PC-3 (cell line): ENCODE data around the gene CCSER2. TPM values are rescaled to one million over a fixed set of nuclear protein-coding genes. Genes with fewer than 3 reads are reported as not detected.
"Not testable (repeated sequence)": the region's sequence is repeated elsewhere in the genome, so short reads cannot be mapped to it uniquely, and the experiment has no call there.

Experiments used
- ATAC-seq: fragments of 200-7000 bp; cut with Tn5 transposase; 2 replicates; pipeline ENCODE4 v1.9.1; 2020; ENCODE audit warnings: mild to moderate bottlenecking, moderate library complexity
- BruUV-seq: library from RNA; stranded (reverse); fragments of 400-500 nt; replicated peaks from 2 replicates; lab custom pipeline; 2021; lab: Mats Ljungman, UMichigan
- CTCF ChIA-PET: fragments of 300-600 bp; sonication (Branson Sonifier 250); formaldehyde crosslinking; loops from one replicate; lab custom pipeline; 2022; ENCODE audit warnings: antibody characterized with exemption; lab: Charles Lee
- POLR2A ChIA-PET: fragments of 300-600 bp; sonication (Branson Sonifier 250); formaldehyde crosslinking; loops from one replicate; lab custom pipeline; 2022; ENCODE audit warnings: antibody characterized with exemption; ENCODE audit not compliant: unreplicated experiment; lab: Charles Lee
- DNase-seq: peaks from one replicate; pipeline ENCODE4 v3.0.0-alpha.2; 2015
- H2AFZ ChIP-seq: fragments of 300-600 bp; sonication (generic); 2 replicates; pipeline ENCODE4 v1.6.0; 2016; ENCODE audit warnings: antibody characterized with exemption, low read length
- H3F3A ChIP-seq: fragments of 300-600 bp; sonication (generic); one replicate; pipeline ENCODE4 v1.6.0; 2017; ENCODE audit warnings: antibody characterized with exemption, low read length, control low read depth, mild to moderate bottlenecking; ENCODE audit not compliant: unreplicated experiment
- H3K27ac ChIP-seq: fragments of 300-600 bp; sonication (generic); 2 replicates; pipeline ENCODE4 v1.5.1; 2016; ENCODE audit warnings: mild to moderate bottlenecking, low read length
- H3K27me3 ChIP-seq: fragments of 300-600 bp; sonication (generic); 2 replicates; pipeline ENCODE4 v1.6.1; 2016; ENCODE audit warnings: low read length, mixed read lengths
- H3K36me3 ChIP-seq: fragments of 300-600 bp; sonication (generic); 2 replicates; pipeline ENCODE4 v1.6.1; 2016; ENCODE audit warnings: low read depth, mixed run types, low read length, mixed read lengths
- H3K4me1 ChIP-seq: fragments of 300-600 bp; sonication (generic); 2 replicates; pipeline ENCODE4 v1.5.1; 2016; ENCODE audit warnings: low read length; ENCODE audit not compliant: insufficient read depth
- H3K4me2 ChIP-seq: fragments of 300-600 bp; sonication (generic); 2 replicates; pipeline ENCODE4 v1.6.0; 2016; ENCODE audit warnings: low read length
- H3K4me3 ChIP-seq: fragments of 300-600 bp; sonication (generic); 2 replicates; pipeline ENCODE4 v1.5.1; 2016; ENCODE audit warnings: mild to moderate bottlenecking, low read length, mixed read lengths
- H3K79me2 ChIP-seq: fragments of 300-600 bp; sonication (generic); 2 replicates; pipeline ENCODE4 v1.6.1; 2017; ENCODE audit warnings: low read length, mixed read lengths
- H3K9ac ChIP-seq: fragments of 300-600 bp; sonication (generic); 2 replicates; pipeline ENCODE4 v1.6.0; 2016; ENCODE audit warnings: mild to moderate bottlenecking, low read length
- H3K9me2 ChIP-seq: fragments of 300-600 bp; sonication (generic); replicated peaks from 2 replicates; pipeline ENCODE4 v1.6.1; 2016; ENCODE audit warnings: mixed run types, low read length, mixed read lengths
- H3K9me3 ChIP-seq: fragments of 300-600 bp; sonication (generic); 2 replicates; pipeline ENCODE4 v1.6.1; 2016; ENCODE audit warnings: low read length, mixed read lengths
- H4K20me1 ChIP-seq: fragments of 300-600 bp; sonication (generic); 2 replicates; pipeline ENCODE4 v1.6.1; 2016; ENCODE audit warnings: low read length, mixed read lengths
- EZH2 ChIP-seq: fragments of 300-600 bp; sonication (generic); IDR thresholded peaks from one replicate; pipeline ENCODE4 v1.6.1; 2017; ENCODE audit warnings: antibody characterized with exemption, mild to moderate bottlenecking, low read length; ENCODE audit not compliant: unreplicated experiment
- EZH2phosphoT487 ChIP-seq: fragments of 300-600 bp; sonication (generic); IDR thresholded peaks from 2 replicates; pipeline ENCODE4 v1.6.1; 2018; ENCODE audit warnings: mild to moderate bottlenecking, antibody characterized with exemption, low read length, borderline replicate concordance
- intact Hi-C: fragments of 100-400 bp; cut with micrococcal nuclease; formaldehyde crosslinking; loops from 2 replicates; pipeline ENCODE4 v1.9.0; 2023
- total RNA-seq: library from RNA; depleted of rRNA; stranded (reverse); fragments of >200 nt; gene quantifications from 2 replicates; pipeline ENCODE4 v1.2.3, GENCODE V29; 2014
- TF ChIP-seq, protein P1 (sequence below): fragments of 300-600 bp; sonication (generic); conservative IDR thresholded peaks from 2 replicates; pipeline ENCODE4 v1.5.1; 2017; ENCODE audit warnings: antibody characterized with exemption, low read depth, mild to moderate bottlenecking, low read length

CCSER2 gene
- total RNA-seq, 1 experiment from 2014 or later, result 10.2 TPM

DNA sequence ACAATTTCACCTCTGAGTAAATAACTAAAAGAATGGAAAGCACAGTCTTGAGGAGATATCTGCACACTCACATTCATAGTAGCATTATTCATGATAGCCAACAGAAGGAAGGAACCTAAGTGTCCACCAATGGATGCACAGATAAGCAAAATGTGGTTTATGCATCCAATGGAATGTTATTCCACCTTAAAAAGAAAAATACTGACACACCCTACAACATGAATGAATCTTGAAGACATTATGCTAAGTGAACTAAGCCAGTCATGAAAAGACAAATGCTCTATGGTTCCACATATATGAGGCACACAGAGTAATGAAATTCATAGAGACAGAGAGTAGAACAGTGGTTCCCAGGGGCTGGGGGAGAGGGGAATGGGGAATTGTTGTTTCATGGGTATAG is 6.5 kb upstream of the CCSER2 start:
- Histone ChIP-seq H3K27me3 (no peaks in the 10 kb centered on the region), H4K20me1 (no peaks in the 10 kb centered on the region), H3K36me3 (no peaks in the 10 kb centered on the region), H3K9me2 (no peaks in the 10 kb centered on the region), H3K9ac (no peak overlapping the region), H3K27ac (no peak overlapping the region), H3K9me3 (no peaks in the 10 kb centered on the region), H3F3A (no peaks in the 10 kb centered on the region), H3K4me1 (no peaks in the 10 kb centered on the region), H3K4me2 (no peak overlapping the region), H3K79me2 (no peaks in the 10 kb centered on the region), H2AFZ (no peak overlapping the region), H3K4me3 (no peak overlapping the region)
- ATAC-seq (no peak), DNase-seq (no peak)
- intact Hi-C loops, result no loop called here
- ChIA-PET POLR2A (no interaction called here), CTCF (no interaction called here)
- TF ChIP-seq EZH2phosphoT487 (no peak), EZH2 (no peak)
- TF ChIP-seq, protein P1, sequence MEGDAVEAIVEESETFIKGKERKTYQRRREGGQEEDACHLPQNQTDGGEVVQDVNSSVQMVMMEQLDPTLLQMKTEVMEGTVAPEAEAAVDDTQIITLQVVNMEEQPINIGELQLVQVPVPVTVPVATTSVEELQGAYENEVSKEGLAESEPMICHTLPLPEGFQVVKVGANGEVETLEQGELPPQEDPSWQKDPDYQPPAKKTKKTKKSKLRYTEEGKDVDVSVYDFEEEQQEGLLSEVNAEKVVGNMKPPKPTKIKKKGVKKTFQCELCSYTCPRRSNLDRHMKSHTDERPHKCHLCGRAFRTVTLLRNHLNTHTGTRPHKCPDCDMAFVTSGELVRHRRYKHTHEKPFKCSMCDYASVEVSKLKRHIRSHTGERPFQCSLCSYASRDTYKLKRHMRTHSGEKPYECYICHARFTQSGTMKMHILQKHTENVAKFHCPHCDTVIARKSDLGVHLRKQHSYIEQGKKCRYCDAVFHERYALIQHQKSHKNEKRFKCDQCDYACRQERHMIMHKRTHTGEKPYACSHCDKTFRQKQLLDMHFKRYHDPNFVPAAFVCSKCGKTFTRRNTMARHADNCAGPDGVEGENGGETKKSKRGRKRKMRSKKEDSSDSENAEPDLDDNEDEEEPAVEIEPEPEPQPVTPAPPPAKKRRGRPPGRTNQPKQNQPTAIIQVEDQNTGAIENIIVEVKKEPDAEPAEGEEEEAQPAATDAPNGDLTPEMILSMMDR, result no peak
- no TSS peak for BruUV-seq

DNA sequence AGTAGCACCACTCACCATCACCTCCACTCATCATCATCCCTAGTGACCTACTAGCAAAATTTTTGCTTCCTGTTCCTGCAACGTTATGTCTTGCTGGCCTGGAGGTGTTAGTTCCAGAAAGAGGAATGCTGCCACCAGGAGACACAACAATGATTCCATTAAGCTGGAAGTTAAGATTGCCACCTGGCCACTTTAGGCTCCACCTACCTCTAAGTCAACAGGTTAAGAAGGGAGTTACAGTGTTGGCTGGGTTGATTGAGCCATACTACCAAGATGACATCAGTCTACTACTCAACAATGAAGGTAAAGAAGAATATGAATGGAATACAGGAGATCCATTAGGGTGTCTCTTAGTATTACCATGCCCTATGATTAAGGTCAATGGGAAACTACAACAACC is 4.8 kb upstream of the CCSER2 start:
- H3K27me3 ChIP-seq, H3F3A ChIP-seq, DNase-seq, H3K36me3 ChIP-seq, ATAC-seq, intact Hi-C loops, H2AFZ ChIP-seq, H3K4me3 ChIP-seq, H3K9me2 ChIP-seq, H4K20me1 ChIP-seq, POLR2A ChIA-PET, H3K4me1 ChIP-seq, H3K9me3 ChIP-seq, BruUV-seq, H3K79me2 ChIP-seq, H3K27ac ChIP-seq, H3K4me2 ChIP-seq, CTCF ChIA-PET, H3K9ac ChIP-seq: not testable (repeated sequence)

DNA sequence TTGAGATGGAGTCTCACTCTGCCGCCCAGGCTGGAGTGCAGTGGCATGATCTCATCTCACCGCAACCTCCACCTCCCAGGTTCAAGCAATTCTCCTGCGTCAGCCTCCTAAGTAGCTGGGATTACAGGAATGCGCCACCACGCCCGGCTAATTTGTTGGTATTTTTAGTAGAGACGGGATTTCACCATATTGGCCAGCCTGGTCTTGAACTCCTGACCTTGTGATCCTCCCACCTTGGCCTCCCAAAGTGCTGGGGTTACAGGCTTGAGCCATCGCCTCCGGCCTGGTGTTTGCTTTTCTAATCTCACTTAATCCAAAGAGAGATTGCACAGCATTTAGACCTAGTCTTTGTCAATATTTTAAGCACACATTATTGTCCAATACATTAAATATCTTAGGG is 1.4 kb upstream of the CCSER2 start:
- DNase-seq, H4K20me1 ChIP-seq, H3F3A ChIP-seq, H3K9me3 ChIP-seq, H3K9me2 ChIP-seq, H3K27me3 ChIP-seq, H3K36me3 ChIP-seq, BruUV-seq, ATAC-seq, H2AFZ ChIP-seq, H3K4me2 ChIP-seq, H3K27ac ChIP-seq, POLR2A ChIA-PET, CTCF ChIA-PET, H3K9ac ChIP-seq, H3K4me3 ChIP-seq: not testable (repeated sequence)
- intact Hi-C loops, result loop anchor here (5.0 kb wide), 1 partner anchor 60 kb away; no protein-coding TSS in a partner anchor
- Histone ChIP-seq H3K4me1 (peaks cover 13% of the 10 kb centered on the region; the same call in 1 of the 2 replicates), H3K79me2 (peaks cover 32% of the 10 kb centered on the region)

GRCh38 chr10:84329196-84329611 is 815 bp downstream of the CCSER2 start:
- CTCF ChIA-PET, result no interaction called here
- Histone ChIP-seq H2AFZ (peak overlapping the region; percentile 87), H3F3A (no peaks in the 10 kb centered on the region), H3K4me1 (peaks cover 13% of the 10 kb centered on the region; the same call in 1 of the 2 replicates), H3K27me3 (no peaks in the 10 kb centered on the region), H4K20me1 (peaks cover 7% of the 10 kb centered on the region), H3K79me2 (peaks cover 47% of the 10 kb centered on the region), H3K9me2 (no peaks in the 10 kb centered on the region), H3K9me3 (no peaks in the 10 kb centered on the region), H3K4me2 (peak overlapping the region; percentile 96), H3K36me3 (no peaks in the 10 kb centered on the region), H3K27ac (0 out of 2 replicates have a peak overlapping the region, but pooled peaks have one; percentile 13), H3K9ac (peak overlapping the region; percentile 83), H3K4me3 (peak overlapping the region; percentile 96)
- POLR2A ChIA-PET, result interaction anchor here (0.5 kb wide), 1 partner anchor 27 kb away, joined by 8 read pairs; no protein-coding TSS in a partner anchor
- intact Hi-C loops, result loop anchor here (5.0 kb wide), 1 partner anchor 62 kb away; no protein-coding TSS in a partner anchor
- TSS peak; percentile 53 for BruUV-seq
- TF ChIP-seq EZH2 (no peak), EZH2phosphoT487 (no peak)
- TF ChIP-seq, protein P1, result no peak
- DNase-seq (peak; percentile 35), ATAC-seq (no peak)
